Fibroblast of mammary gland (primary cell): Measurements from ENCODE around the gene BMPER.

Experiments used
- DNase-seq: peaks from one replicate; pipeline ENCODE4 v3.0.0-alpha.2; 2010; ENCODE audit warnings: low read depth
- H3K4me3 ChIP-seq: 2 replicates; pipeline ENCODE4 v1.5.1; 2011; ENCODE audit warnings: low read depth, mild to moderate bottlenecking, low read length, moderate library complexity; ENCODE audit not compliant: control insufficient read depth
- TF ChIP-seq, protein P1 (sequence below): conservative IDR thresholded peaks from 2 replicates; pipeline ENCODE4 v1.5.1; 2011; ENCODE audit warnings: low read depth, low read length, inconsistent platforms; ENCODE audit not compliant: control insufficient read depth, insufficient read depth

BMPER gene

DNA sequence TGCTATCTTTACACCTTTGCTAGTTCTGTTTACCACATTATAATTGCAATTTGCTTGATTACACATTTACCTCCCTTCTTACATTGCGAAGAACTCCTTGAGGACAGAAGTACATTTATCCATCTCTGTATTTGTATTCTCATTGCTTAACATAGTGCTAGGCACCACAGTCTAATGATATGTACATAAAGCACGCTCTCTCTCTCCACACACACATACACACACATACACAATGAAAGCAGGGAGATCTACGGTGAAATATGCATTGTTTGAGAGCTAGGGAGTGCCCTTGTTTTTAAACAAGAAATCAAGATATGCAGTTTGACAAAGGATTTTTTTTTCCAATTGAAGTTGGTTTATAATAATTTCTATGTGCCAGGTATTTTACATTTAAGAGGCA, 148.7 kb downstream of the BMPER start:
- no peak for DNase-seq
- TF ChIP-seq, protein P1, sequence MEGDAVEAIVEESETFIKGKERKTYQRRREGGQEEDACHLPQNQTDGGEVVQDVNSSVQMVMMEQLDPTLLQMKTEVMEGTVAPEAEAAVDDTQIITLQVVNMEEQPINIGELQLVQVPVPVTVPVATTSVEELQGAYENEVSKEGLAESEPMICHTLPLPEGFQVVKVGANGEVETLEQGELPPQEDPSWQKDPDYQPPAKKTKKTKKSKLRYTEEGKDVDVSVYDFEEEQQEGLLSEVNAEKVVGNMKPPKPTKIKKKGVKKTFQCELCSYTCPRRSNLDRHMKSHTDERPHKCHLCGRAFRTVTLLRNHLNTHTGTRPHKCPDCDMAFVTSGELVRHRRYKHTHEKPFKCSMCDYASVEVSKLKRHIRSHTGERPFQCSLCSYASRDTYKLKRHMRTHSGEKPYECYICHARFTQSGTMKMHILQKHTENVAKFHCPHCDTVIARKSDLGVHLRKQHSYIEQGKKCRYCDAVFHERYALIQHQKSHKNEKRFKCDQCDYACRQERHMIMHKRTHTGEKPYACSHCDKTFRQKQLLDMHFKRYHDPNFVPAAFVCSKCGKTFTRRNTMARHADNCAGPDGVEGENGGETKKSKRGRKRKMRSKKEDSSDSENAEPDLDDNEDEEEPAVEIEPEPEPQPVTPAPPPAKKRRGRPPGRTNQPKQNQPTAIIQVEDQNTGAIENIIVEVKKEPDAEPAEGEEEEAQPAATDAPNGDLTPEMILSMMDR: no peak
- no peak overlapping the region for H3K4me3 ChIP-seq

DNA sequence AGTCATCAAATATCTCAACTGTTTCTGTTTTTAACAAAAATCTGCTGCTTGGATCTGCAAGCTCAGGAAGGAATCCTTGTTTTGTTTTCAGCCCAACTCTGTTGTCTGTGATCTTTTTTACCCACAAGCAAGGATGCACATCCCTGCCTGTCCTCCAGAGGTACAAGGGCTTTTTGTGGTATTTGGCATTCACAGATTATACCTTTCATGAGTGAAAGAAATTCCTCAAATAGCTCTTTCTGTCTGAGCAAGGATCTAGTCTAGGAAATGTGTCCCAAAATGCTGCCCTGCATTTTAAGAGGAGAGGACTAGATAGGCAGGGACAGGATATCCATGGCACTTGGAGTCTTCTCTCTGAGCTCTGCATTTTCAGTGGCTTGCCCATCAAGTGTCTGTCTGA, 151.8 kb downstream of the BMPER start:
- TF ChIP-seq, protein P1: no peak
- H3K4me3 ChIP-seq: no peak overlapping the region
- DNase-seq: no peak

DNA sequence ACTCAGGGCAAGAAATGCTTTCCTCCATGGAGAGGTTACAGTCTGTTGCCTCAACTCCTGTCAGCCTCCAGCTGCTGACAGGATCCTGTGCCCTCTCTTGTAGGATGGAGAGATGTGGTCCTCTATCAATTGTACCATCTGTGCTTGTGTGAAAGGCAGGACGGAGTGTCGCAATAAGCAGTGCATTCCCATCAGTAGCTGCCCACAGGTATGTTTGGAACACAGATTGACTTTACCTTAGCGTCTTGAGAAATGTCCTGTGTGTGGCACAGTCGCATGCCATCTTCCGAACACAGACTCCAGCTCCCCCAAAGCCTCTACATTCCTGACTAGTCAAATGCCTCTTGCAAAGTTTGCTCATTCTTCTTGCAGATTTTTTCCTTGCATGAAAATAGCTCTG, 152.6 kb downstream of the BMPER start:
- no peak for DNase-seq
- TF ChIP-seq, protein P1: no peak
- H3K4me3 ChIP-seq: no peak overlapping the region

DNA sequence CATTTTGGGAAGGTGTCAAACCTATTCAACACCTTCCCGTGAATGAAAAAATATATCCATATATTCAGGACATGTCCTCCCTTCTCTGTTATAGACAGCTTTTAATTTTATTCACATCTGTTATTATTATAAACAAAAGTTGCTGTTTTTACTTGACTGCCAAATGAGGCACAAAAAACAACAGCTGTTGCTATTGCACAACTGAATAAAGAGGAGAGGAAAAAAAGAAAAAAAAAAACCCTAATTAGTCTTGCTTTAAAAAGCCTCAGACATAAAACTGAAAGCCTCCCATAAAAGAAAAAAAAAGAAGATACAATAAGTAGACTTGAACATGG, 153.4 kb downstream of the BMPER start:
- TF ChIP-seq, protein P1: no peak
- no peak overlapping the region for H3K4me3 ChIP-seq
- DNase-seq: peak; percentile 48

DNA sequence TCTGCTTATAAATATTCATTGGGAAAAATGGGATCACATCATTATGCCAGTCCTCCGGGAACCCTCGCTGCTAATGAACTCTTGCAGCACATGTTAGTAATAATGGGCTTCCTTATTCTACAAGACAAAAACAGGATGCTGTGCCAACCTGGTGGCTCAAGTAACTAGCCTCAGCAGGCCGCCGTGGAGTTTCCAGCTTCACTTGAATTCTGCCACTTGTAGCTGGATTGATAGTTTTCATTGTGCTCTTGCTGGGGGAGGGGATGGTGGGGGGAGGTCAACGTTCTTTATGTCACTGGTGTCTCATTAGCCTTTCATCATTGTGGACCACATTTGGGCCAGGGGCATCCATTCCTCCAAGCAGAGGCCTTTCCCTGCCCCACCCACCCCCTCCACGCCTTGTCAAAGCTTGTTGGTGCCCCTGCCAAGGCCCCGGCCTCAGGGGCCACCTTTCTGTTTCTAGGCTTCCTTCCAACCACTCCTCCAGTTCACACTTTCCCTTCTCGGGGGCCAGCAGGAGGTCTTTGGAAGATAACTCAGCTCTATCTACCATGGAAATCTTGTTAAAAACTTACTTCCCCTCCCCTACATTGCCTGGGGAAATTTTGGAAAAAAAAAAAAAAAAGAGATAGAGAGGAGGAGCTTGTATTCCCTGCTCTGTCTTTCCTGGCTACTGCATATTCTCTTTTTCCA, 153.9 kb downstream of the BMPER start:
- DNase-seq: peak; percentile 44
- H3K4me3 ChIP-seq: no peak overlapping the region
- TF ChIP-seq, protein P1: no peak

DNA sequence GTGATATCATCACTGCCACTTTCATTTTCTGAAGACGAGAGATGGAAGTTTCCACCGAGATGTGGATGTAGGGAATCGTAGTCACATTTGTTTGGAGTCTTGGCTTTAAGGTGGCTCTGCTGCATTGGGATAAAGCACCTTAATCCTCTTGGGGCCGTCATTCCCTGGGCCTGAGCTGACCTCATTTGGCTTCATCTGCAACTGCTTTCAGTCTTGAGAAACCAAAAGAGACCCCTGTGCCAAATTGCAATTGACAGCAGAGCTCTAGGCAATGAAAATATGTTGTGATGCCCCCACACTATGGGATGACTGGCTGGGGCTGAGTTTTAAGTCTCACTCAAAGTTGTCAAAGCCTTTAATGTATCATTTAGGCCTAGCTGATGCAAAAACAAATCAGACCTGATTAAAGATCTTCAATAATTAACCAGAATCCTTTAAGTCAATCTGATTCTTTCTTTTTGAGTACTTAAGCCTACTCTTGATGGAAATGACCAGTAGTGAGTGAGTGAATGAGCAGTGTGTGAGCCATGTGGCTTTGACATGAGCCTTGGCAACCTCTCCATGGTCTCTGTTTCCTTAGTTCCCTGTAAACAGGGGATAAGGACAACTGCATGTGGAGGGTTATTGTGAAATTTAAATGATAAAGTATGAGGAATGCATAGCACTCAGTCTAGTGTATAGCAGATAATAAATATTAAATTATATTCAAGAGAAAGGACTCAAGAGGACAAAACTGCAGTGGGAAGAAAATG, 155.0 kb downstream of the BMPER start:
- peak; percentile 79 for DNase-seq
- TF ChIP-seq, protein P1: no peak
- no peak overlapping the region for H3K4me3 ChIP-seq
